Mucosa of descending colon (tissue), 3 donors: Measurements from ENCODE around the gene ATP6V1G2. TPM values are rescaled to one million over a fixed set of nuclear protein-coding genes. Genes with fewer than 3 reads are reported as not detected.

Experiments
- ATAC-seq: fragments of 200-7000 bp; cut with Tn5 transposase; one replicate; pipeline ENCODE4 v1.9.1; 2020; ENCODE audit warnings: mild to moderate bottlenecking, moderate library complexity
- DNase-seq, 3 donors: peaks; one replicate each; pipeline ENCODE4 v3.0.0-alpha.2; 2020
- H3K36me3 ChIP-seq: fragments of 200-600 bp; one replicate; pipeline ENCODE4 v1.8.0; 2021; ENCODE audit warnings: low read depth, mild to moderate bottlenecking
- H3K4me1 ChIP-seq: fragments of 200-600 bp; one replicate; pipeline ENCODE4 v1.8.0; 2021; ENCODE audit warnings: low read depth, mild to moderate bottlenecking
- H3K4me3 ChIP-seq: fragments of 200-600 bp; one replicate; pipeline ENCODE4 v1.8.0; 2021; ENCODE audit warnings: mild to moderate bottlenecking
- H3K9me3 ChIP-seq: fragments of 200-600 bp; one replicate; pipeline ENCODE4 v1.8.0; 2021; ENCODE audit warnings: mild to moderate bottlenecking
- intact Hi-C, 2 donors: fragments of 100-400 bp; cut with DNase I in 1 of 2; cut with micrococcal nuclease in 1 of 2; formaldehyde crosslinking; loops; one replicate each; pipeline versions ENCODE4 v1.11.0 to v1.11.1; 2022; cut with DNase I, micrococcal nuclease
- total RNA-seq, 3 donors: library from RNA; stranded (reverse); fragmentation: NEBNext Ultra II Directional in 2 of 3; extraction: Animal tissue kit (Norgen Biotek cat#: 25700) in 2 of 3; gene quantifications; one replicate each; pipeline versions ENCODE4 v1.2.1 to v1.2.4, GENCODE V29; 2021 to 2023
- TF ChIP-seq, protein P1 (sequence below): fragments of 200-600 bp; IDR thresholded peaks from one replicate; pipeline ENCODE4 v1.8.0; 2022; ENCODE audit warnings: antibody characterized with exemption, mild to moderate bottlenecking
- donor health status: DM: no; HTN: no; CAD: no; lungs with moderate emphysema.
- donor health status: DM: no; HTN: no; CAD: no.
- donor health status: DM: no; HTN: yes; CAD: no.

The ATP6V1G2 gene
- total RNA-seq, 3 donors from 2014 or later = 0.55 to 4.5 (median 1.2) TPM

DNA sequence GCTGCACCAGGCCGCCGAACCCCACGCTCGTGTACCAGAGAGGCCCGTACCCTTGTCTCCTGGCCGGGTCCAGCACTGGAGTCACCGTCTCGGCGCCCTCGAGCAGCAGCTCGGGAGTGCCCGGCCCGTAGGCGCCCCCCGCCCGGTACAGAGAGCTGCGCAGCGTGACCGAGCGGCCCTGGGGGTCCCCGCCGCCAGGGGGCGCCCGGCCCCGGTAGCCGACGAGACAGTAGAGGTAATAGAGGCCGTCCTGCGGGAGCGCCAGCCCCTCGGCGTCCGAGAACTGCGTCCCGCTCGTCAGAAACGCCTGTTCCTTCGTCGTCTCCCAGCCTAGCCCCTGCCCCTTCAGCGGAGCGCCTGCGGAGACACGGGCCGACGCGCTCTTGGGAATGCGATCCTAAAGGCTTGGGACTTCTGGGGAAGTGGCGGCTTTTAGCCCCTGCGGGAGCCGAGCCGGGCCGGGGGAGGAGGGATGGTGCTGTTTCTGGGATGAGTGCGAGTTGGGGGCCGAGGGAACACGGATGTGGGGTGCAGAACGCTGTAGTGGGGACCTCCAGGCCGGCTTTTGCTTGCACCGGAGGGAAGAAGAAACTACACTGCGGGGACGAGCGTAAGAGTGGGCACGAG is 34.5 kb upstream of the ATP6V1G2 start:
- Histone ChIP-seq H3K36me3 (no peaks in the 10 kb centered on the region), H3K4me1 (peaks cover 5% of the 10 kb centered on the region), H3K9me3 (no peaks in the 10 kb centered on the region), H3K4me3 (peak overlapping the region; percentile 23)
- TF ChIP-seq, protein P1, sequence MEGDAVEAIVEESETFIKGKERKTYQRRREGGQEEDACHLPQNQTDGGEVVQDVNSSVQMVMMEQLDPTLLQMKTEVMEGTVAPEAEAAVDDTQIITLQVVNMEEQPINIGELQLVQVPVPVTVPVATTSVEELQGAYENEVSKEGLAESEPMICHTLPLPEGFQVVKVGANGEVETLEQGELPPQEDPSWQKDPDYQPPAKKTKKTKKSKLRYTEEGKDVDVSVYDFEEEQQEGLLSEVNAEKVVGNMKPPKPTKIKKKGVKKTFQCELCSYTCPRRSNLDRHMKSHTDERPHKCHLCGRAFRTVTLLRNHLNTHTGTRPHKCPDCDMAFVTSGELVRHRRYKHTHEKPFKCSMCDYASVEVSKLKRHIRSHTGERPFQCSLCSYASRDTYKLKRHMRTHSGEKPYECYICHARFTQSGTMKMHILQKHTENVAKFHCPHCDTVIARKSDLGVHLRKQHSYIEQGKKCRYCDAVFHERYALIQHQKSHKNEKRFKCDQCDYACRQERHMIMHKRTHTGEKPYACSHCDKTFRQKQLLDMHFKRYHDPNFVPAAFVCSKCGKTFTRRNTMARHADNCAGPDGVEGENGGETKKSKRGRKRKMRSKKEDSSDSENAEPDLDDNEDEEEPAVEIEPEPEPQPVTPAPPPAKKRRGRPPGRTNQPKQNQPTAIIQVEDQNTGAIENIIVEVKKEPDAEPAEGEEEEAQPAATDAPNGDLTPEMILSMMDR = peak; percentile 95
- DNase-seq (peak; percentile 88 to 92 (median 90)), ATAC-seq (peak; percentile 93)
- intact Hi-C loops = no loop called here

GRCh38 chr6:31580438-31580740 is 34.0 kb upstream of the ATP6V1G2 start:
- Histone ChIP-seq H3K9me3 (no peaks in the 10 kb centered on the region), H3K36me3 (no peaks in the 10 kb centered on the region), H3K4me3 (no peak overlapping the region), H3K4me1 (peaks cover 5% of the 10 kb centered on the region)
- DNase-seq (no peak), ATAC-seq (no peak)
- intact Hi-C loops = no loop called here
- TF ChIP-seq, protein P1 = no peak

DNA sequence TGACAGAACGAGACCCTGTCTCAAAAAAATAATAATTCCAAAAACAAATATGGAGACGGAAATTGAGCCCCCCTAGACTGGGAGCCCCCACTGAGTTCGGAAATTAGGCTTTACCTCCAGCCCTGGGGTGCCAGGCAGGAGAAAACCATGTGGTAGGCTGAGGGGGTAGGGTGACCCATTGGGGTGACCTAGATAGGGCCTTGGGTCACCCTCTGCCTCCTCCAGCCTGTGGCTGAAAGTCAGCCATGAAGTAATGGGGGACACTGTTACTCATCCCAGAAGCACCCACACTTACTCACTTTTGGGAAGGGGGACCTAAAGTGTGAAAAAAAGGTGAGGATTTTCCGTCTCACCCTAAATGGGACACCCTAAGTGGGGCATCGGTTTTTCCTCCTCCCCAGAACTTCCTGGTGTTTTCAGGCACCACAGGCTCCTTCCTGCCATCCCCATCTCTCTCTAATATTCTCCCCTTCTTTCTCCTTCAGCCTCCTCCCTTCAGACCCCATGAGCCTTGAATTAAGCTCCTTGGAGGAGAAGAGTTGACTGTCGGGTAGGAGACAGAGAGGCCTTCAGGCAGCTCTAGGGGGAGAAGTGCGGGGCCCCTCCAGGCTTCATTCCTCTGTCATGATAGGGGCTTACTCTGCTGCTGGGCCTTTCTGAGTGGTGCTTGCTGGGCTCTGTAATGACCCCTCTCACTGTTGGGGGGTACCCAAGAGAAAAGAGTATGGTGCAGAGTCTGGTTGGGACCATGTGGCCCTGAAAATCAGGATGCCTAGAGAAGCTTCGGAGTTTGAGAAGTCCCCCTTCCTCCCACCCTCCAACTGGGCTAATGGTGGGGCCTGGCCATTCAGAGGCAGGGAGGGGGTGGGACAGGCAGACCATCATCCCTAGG is 33.4 kb upstream of the ATP6V1G2 start:
- no peaks in the 10 kb centered on the region for H3K36me3 ChIP-seq
- no peaks in the 10 kb centered on the region for H3K9me3 ChIP-seq
- no peak for ATAC-seq
- intact Hi-C loops = no loop called here
- peaks cover 5% of the 10 kb centered on the region for H3K4me1 ChIP-seq
- DNase-seq = no peak
- TF ChIP-seq, protein P1 = no peak
- no peak overlapping the region for H3K4me3 ChIP-seq

DNA sequence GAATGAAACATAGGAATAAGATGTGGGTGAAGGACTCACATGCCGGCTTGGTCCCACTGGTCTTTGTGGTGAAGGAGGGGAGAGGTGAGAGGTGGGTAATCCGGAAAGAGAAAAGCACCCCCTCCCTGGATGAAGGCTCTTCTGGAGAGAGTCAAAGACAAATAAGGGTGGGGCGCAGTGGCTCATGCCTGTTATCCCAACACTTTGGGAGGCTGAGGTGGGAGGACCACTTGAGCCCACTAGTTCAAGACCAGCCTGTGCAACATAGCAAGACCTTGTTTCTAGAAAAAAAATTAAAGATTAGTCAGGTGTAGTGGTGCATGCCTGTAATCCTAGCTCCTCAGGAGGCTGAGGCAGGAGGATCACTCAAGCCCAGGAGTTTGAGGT is 32.7 kb upstream of the ATP6V1G2 start:
- Histone ChIP-seq H3K9me3 (no peaks in the 10 kb centered on the region), H3K36me3 (no peaks in the 10 kb centered on the region), H3K4me1 (peaks cover 5% of the 10 kb centered on the region), H3K4me3 (no peak overlapping the region)
- no peak for ATAC-seq
- TF ChIP-seq, protein P1 = no peak
- intact Hi-C loops = no loop called here
- no peak for DNase-seq

- H3K36me3 ChIP-seq = no peaks in the 10 kb centered on the region
- TF ChIP-seq, protein P1 = no peak
- ATAC-seq = no peak
- intact Hi-C loops = no loop called here
- H3K9me3 ChIP-seq = no peaks in the 10 kb centered on the region
- H3K4me3 ChIP-seq = no peak overlapping the region
- no peak for DNase-seq
- H3K4me1 ChIP-seq = peaks cover 5% of the 10 kb centered on the region
These were observed 32.0 kb upstream of the ATP6V1G2 start for GRCh38 chr6:31578184-31579118.
